ENCODE results near the gene IRGQ. TPM values are rescaled to one million over a fixed set of nuclear protein-coding genes. Genes with fewer than 3 reads are reported as not detected.

IRGQ gene, protein sequence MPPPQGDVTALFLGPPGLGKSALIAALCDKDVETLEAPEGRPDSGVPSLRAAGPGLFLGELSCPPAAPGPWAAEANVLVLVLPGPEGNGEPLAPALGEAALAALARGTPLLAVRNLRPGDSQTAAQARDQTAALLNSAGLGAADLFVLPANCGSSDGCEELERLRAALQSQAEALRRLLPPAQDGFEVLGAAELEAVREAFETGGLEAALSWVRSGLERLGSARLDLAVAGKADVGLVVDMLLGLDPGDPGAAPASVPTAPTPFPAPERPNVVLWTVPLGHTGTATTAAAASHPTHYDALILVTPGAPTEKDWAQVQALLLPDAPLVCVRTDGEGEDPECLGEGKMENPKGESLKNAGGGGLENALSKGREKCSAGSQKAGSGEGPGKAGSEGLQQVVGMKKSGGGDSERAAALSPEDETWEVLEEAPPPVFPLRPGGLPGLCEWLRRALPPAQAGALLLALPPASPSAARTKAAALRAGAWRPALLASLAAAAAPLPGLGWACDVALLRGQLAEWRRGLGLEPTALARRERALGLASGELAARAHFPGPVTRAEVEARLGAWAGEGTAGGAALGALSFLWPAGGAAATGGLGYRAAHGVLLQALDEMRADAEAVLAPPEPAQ
- total RNA-seq: 94.8 TPM

DNA sequence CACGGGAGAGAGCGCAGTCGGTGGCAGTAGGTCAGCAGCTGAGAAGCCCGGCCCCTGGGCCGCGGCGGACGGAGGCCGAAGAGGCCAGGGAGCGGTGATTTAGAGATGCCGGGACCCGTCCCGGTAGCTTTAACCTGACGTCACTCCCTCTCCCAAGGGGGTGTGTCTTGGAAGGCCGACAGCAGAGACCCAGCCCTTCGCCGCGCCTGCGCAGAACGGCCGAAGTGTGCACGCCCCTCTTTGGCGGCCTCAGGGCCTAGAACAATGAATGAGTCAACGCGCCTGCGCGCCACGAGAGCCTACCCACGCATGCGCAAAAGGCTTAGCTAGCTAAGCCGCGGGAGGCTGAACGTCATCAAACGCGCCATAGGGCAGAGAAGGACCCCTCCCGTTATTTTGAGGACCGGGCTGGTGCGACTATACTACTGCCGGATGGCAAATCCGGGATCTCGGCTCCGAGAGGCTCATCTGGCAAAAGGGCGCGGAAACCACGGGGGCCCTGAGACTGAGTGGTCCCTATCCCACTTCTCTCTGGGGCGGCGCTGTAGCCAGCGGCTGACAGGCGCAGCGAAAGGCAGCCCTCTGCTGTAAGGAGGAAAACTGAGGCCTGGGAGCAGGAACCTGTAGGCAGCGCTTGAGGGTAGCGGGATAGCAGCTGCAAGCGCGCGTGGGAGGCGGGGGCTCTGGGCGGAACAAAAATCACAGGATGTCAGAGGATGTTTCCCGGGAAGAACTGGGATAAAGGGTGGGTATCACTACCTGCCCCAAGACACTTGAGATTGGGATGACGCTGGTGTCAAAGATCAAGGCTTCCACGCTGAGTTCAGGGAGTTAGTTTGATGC, at the start of gene IRGQ, which contains the start of gene ZNF576:
IRGQ (minus strand) TSS at position 136 of the 843 bp plus-strand sequence. CDS start 796 bp downstream, outside the sequence.
ZNF576 (plus strand) TSS at position 597 of the 843 bp plus-strand sequence. CDS start 514 bp downstream, outside the sequence.

DNA sequence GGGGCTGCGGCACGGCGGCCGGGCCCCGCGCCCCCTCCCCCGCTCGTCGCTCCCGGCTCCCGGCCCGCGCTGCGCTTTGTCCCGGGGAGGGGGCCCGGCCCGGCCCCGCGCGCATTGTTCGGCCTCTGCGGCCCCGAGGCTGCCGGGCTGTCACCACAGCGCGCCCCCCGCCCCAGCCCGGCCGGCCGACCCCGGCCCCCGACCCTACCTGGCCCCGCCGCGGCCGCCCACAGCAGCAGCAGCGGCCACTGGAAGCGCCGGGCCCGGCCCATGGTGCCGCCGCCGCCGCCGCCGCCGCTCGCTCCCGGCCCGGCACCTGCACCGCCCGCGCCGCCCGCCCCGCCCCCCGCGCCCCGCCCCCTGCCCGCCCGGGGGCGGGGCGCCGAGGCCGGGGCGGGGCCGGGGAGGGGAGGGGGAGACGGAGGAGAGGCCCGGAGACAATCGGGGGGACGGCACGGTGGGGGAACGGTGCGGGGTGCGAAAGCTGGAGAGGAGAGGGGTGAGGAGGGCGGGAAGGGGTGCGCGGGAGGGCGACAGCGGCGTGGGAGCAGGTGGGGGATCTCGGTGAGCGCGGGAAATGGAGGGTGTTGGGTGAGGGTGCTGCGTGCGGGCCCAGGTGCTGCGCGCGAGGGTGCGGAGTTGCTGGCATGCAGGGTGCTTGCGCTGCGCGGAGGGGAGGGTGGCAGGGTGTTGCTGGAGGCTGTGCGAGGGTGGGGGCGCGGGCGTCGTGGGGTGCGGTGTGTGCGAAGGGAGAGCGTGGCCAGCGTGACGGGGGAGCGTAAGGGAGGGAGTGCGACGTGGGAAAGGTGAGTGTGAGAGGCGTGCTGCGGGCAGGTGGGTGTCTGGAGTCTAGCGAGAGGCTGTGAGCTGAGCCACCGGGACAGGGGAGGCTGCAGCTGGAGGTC, 43.8 kb upstream of the IRGQ start, which contains the start of gene CADM4:
CADM4 (minus strand) TSS at position 332 of the 905 bp plus-strand sequence; CDS start at position 272, 60 bp downstream.

DNA sequence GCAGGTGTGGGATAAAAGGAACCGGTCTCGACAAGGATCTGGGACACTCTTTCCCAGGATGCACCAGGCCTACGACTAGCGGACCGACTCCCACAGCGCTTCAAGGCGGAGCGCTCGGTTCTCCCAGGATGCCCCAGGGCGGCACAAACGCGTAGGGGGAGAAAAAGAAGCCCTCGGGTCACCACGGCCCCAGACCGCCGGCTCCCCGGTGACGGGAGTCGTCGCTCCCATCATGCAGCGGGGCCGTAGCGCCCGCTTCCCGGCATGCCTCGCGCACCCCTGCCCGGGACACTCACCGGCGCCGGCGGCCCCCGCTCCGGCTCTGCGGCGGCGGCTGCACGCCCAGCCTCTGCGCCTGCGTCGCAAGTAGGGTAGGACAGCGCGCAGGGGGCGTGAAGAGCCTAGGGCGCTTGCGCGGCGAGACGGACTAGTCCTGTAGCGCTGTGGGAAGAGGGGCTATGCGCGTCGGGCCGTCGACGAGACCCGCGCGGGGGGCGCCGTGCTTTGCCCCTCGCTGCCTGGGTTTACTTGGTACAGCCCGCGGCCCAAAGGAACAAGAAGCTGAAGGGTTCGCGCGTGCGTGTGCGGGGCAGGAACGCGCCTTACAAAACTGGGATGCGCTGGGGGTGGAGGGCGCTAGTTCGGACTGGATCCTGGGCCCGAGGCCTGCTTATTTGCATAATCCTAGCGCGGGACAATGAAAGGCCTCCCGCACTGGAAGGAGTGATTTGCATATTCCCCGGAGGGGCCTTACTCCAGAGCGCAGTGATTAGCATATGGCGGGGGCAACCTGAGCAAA, 23.5 kb upstream of the IRGQ start, which contains the start of gene ZNF428:
ZNF428 (minus strand) TSS at position 368 of the 799 bp plus-strand sequence. CDS start 5,325 bp downstream, outside the sequence.

DNA sequence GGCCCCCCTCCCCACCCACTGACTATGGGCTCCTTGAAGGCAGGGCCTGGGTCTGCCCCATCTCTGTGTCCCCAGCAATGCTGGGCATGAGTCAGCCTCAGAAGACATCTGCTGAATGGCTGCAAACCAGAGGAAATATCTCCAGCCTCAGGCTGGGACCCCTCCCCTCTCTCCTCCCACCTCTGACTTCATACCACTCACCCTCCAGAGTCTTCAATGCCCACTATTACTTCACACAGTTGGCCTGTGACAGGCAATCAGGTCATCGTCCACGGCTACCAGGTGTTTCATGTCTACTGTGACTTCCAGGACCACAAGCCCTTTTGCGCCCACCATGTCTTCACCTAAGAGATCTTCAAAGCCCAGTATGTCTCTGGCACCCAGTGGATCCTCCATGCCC, 15.9 kb upstream of the IRGQ start, which contains the start of gene SRRM5:
SRRM5 (plus strand) TSS at position 301 of the 400 bp plus-strand sequence; CDS start at position 335, 34 bp downstream.

DNA sequence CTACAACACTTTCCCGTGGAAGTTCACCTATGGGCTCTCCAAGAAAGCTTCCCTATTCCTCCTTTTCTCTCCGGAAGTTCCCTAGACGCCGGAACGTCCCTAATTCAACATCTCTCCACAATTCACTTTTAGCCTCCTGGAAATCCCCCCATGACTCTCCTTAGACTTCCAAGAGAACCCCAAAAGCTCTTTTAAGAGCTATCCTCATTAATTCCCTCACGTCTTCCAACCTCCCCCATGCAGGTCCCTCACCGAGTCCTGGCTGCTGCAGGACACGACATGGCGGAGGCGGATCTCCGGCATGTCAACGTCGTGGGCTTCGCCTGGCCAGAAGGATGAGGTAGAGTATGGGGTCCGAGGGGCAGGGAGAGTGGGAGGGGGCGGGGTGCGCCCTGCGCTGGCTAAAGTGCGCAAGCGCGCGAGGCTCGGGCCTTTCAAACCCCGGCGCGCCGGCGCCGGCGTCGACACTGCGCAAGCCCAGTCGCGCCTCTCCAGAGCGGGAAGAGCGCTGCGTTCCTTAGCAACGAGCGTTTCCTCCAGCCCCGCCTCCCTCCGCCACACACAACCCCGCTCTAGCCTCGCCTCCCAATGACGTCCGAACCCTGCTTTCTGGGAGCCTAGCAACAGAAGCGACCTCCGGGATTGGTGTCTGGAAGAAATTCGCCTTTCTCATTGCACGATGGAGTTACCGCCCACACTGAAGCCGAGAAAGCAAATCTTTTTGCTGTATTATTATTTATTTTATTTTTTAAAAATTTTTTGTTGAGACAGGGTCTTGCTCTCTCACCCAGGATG, 20.6 kb downstream of the IRGQ start, which contains the start of the genes PINLYP and XRCC1:
PINLYP (plus strand) TSS at position 646 of the 795 bp plus-strand sequence. CDS start 1,391 bp downstream, outside the sequence.
XRCC1 (minus strand) TSS at position 372 of the 795 bp plus-strand sequence; CDS start at position 303, 69 bp downstream.

Other genes with a start within 250 kb of the IRGQ start
- gene CD177, start 242.4 kb downstream of the IRGQ start, total RNA-seq: 0.31 TPM
- not detected for gene TEX101, start 181.2 kb downstream of the IRGQ start, total RNA-seq
- not detected for gene LYPD3, start 130.5 kb downstream of the IRGQ start, total RNA-seq
- 3.4 TPM for gene PHLDB3, start 91.4 kb downstream of the IRGQ start, total RNA-seq
- 19.4 TPM for gene ETHE1, start 68.9 kb downstream of the IRGQ start, total RNA-seq
- 0.94 TPM for gene ZNF575, start 62.9 kb downstream of the IRGQ start, total RNA-seq
- 17.8 TPM for gene XRCC1, start 20.6 kb downstream of the IRGQ start, total RNA-seq
- 14.4 TPM for gene PINLYP, start 20.3 kb downstream of the IRGQ start, total RNA-seq
- gene ZNF576, start 461 bp upstream of the IRGQ start, total RNA-seq: 9.7 TPM
- gene SRRM5, start 16.0 kb upstream of the IRGQ start, total RNA-seq: not detected
- gene ZNF428, start 23.5 kb upstream of the IRGQ start, total RNA-seq: 132 TPM
- gene CADM4, start 43.7 kb upstream of the IRGQ start, total RNA-seq: 89.8 TPM
- 4.7 TPM for gene PLAUR, start 74.0 kb upstream of the IRGQ start, total RNA-seq
- not detected for gene IRGC, start 119.9 kb upstream of the IRGQ start, total RNA-seq
- 18.5 TPM for gene SMG9, start 158.8 kb upstream of the IRGQ start, total RNA-seq
- gene KCNN4, start 184.8 kb upstream of the IRGQ start, total RNA-seq: not detected
- 4.7 TPM for gene LYPD5, start 206.3 kb upstream of the IRGQ start, total RNA-seq
- gene ZNF283, start 231.2 kb upstream of the IRGQ start, total RNA-seq: 71.1 TPM